GM19238 (cell line): ENCODE data around the gene SERPINA9.

Experiments
- DNase-seq: peaks from one replicate; pipeline ENCODE4 v3.0.0; 2011; ENCODE audit warnings: low spot score; ENCODE audit not compliant: insufficient read length

SERPINA9 gene

GRCh38 chr14:94462763-94463572 is 13.0 kb downstream of the SERPINA9 start:
- no peak for DNase-seq

- no peak for DNase-seq
Observed at GRCh38 chr14:94462219-94462551, 13.8 kb downstream of the SERPINA9 start.

- no peak for DNase-seq
Observed at GRCh38 chr14:94461526-94462218, 14.3 kb downstream of the SERPINA9 start.

GRCh38 chr14:94460631-94461416 is 15.2 kb downstream of the SERPINA9 start:
- DNase-seq: no peak

- DNase-seq: no peak
Observed at GRCh38 chr14:94458558-94459205, 17.3 kb downstream of the SERPINA9 start.

GRCh38 chr14:94458096-94458495 is 17.9 kb downstream of the SERPINA9 start:
- no peak for DNase-seq

- DNase-seq: no peak
Observed at GRCh38 chr14:94455928-94456327, 20.1 kb downstream of the SERPINA9 start.

GRCh38 chr14:94451826-94452225 is 24.2 kb downstream of the SERPINA9 start:
- DNase-seq: no peak

GRCh38 chr14:94451091-94451771 is 24.8 kb downstream of the SERPINA9 start:
- DNase-seq: no peak

GRCh38 chr14:94450722-94451090 is 25.3 kb downstream of the SERPINA9 start:
- DNase-seq: no peak

GRCh38 chr14:94449930-94450329 is 26.1 kb downstream of the SERPINA9 start:
- DNase-seq: no peak

- no peak for DNase-seq
Observed at GRCh38 chr14:94448071-94448808, 27.8 kb downstream of the SERPINA9 start.

- no peak for DNase-seq
Observed at GRCh38 chr14:94447206-94447605, 28.8 kb downstream of the SERPINA9 start.

GRCh38 chr14:94446126-94446525 is 29.9 kb downstream of the SERPINA9 start:
- DNase-seq: no peak

GRCh38 chr14:94445003-94445402 is 31.0 kb downstream of the SERPINA9 start:
- DNase-seq: no peak

GRCh38 chr14:94441531-94442205 is 34.3 kb downstream of the SERPINA9 start:
- DNase-seq: no peak

- no peak for DNase-seq
Observed at GRCh38 chr14:94441130-94441529, 34.9 kb downstream of the SERPINA9 start.

- no peak for DNase-seq
Observed at GRCh38 chr14:94439453-94440057, 36.4 kb downstream of the SERPINA9 start.

GRCh38 chr14:94428610-94429009 is 47.4 kb downstream of the SERPINA9 start:
- no peak for DNase-seq
